GM12878 (cell line): ENCODE data around the gene APPBP2. TPM values are rescaled to one million over a fixed set of nuclear protein-coding genes. Genes with fewer than 3 reads are reported as not detected.

Source experiments
- MYB ChIP-seq: fragments of 150-350 bp; IDR thresholded peaks from 2 replicates; pipeline ENCODE4 v1.6.1; 2014; ENCODE audit warnings: mild to moderate bottlenecking, low read depth, low read length, borderline replicate concordance
- TCF12 ChIP-seq: IDR thresholded peaks from 2 replicates; pipeline ENCODE4 v1.6.1; 2011; ENCODE audit warnings: low read depth, mild to moderate bottlenecking, low read length
- ZNF687 ChIP-seq: fragments of 450-650 bp; IDR thresholded peaks from 2 replicates; pipeline ENCODE4 v1.6.1; 2017; ENCODE audit warnings: mild to moderate bottlenecking, moderate library complexity
- polyA plus RNA-seq, 11 experiments: library from polyadenylated mRNA; depleted of rRNA in 4 of 11; unstranded in 6 of 11; stranded (reverse) in 5 of 11; fragments of >200 nt; fragmentation: Nextera tagmentation in 4 of 11; fragmentation: Illumina TruSeq in 1 of 11; extraction: Ambion mirVana in 4 of 11; extraction: Trizol in 1 of 11; gene quantifications; 1 replicate in 1 of 11; 2 replicates in 10 of 11; pipeline versions ENCODE4 v1.2.1 to v1.2.3, GENCODE V29; 2011 to 2016; ENCODE audit warnings: inconsistent platforms in 2 of 11, missing spikeins in 2 of 11, low read depth in 1 of 11
- total RNA-seq, 4 experiments: library from RNA; depleted of rRNA in 3 of 4; stranded (reverse); fragments of >200 nt in 3 of 4; fragmentation: Illumina TruSeq in 1 of 4; extraction: Trizol in 1 of 4; gene quantifications; 2 replicates each; pipeline versions ENCODE4 v1.2.1 to v1.2.3, GENCODE V29; 2013 to 2021
- TF ChIP-seq, protein P1 (sequence below): fragments of 450-650 bp; IDR thresholded peaks from 2 replicates; pipeline ENCODE4 v1.6.1; 2017; ENCODE audit warnings: mild to moderate bottlenecking, moderate library complexity

APPBP2 gene
- total and polyA plus RNA-seq, 10 of the 15 experiments (the other 5 are each of a cell fraction or from before 2014, with no cell fraction given): 4.3 to 30.8 (median 13.1) TPM

GRCh38 chr17:60563743-60564142 lies 37.7 kb upstream of the APPBP2 start (continued):
- TF ChIP-seq, protein P1, sequence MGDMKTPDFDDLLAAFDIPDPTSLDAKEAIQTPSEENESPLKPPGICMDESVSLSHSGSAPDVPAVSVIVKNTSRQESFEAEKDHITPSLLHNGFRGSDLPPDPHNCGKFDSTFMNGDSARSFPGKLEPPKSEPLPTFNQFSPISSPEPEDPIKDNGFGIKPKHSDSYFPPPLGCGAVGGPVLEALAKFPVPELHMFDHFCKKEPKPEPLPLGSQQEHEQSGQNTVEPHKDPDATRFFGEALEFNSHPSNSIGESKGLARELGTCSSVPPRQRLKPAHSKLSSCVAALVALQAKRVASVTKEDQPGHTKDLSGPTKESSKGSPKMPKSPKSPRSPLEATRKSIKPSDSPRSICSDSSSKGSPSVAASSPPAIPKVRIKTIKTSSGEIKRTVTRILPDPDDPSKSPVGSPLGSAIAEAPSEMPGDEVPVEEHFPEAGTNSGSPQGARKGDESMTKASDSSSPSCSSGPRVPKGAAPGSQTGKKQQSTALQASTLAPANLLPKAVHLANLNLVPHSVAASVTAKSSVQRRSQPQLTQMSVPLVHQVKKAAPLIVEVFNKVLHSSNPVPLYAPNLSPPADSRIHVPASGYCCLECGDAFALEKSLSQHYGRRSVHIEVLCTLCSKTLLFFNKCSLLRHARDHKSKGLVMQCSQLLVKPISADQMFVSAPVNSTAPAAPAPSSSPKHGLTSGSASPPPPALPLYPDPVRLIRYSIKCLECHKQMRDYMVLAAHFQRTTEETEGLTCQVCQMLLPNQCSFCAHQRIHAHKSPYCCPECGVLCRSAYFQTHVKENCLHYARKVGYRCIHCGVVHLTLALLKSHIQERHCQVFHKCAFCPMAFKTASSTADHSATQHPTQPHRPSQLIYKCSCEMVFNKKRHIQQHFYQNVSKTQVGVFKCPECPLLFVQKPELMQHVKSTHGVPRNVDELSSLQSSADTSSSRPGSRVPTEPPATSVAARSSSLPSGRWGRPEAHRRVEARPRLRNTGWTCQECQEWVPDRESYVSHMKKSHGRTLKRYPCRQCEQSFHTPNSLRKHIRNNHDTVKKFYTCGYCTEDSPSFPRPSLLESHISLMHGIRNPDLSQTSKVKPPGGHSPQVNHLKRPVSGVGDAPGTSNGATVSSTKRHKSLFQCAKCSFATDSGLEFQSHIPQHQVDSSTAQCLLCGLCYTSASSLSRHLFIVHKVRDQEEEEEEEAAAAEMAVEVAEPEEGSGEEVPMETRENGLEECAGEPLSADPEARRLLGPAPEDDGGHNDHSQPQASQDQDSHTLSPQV: no peak
- TF ChIP-seq TCF12: no peak
- TF ChIP-seq MYB: no peak
- no peak for TF ChIP-seq ZNF687
